Measurements from ENCODE around the gene EGFL8. TPM values are rescaled to one million over a fixed set of nuclear protein-coding genes. Genes with fewer than 3 reads are reported as not detected.

EGFL8 gene
- total RNA-seq, 1 donor from 2014 or later = 7.5 TPM

DNA sequence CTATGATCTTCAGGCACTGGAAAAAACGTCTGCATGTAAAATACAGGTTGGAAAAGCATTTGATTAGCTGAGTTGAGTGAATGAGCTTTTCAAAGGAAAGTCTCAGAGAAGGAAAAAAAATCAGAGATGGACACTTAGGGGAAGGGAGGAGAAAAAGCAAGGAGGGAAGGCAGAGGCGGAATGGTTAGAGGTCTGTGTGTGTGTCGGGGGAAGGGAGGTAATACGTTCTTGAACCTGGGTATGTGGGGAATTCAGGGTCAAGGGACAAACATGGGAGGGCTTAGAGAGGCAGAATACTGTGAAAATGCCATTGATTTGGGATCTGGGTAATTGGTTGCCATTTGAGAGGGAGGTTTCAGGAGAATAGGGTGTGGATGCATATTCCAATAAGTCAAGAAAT is 17.7 kb upstream of the EGFL8 start:
- no peak for DNase-seq

DNA sequence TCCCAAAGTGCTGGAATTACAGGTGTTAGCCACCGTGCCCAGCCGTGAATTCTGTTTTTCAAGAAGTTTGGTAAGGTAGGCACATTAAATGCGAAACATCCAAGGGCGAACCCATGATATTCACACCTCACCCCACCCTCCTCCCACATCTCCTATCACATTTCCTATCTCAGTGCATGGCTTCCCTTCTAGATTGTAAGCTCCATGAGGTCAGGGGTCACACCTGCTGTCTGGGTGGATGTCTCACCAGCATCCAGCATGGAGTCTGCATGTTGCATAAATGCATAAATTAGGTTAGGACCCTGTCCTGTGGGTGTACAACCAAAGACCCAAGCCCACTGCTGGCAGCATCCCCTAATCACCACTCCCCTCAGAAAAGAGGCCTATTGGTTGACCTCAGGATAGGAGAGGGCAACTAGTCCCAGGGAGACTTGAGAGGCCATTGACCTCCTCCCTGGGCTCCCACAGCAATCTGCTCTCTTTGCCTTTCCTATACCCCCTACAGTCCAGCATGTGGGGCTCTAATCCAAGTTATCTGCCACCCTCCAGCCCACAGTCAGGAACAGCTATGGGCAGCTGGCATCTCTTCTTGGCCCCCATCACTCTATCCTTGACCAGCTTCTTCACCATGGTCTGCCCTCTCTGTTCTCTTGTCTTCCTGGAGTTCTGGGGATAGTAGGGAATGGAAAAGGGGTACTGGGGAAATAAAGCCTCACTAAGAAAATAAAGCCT is 16.8 kb upstream of the EGFL8 start:
- DNase-seq = no peak

DNA sequence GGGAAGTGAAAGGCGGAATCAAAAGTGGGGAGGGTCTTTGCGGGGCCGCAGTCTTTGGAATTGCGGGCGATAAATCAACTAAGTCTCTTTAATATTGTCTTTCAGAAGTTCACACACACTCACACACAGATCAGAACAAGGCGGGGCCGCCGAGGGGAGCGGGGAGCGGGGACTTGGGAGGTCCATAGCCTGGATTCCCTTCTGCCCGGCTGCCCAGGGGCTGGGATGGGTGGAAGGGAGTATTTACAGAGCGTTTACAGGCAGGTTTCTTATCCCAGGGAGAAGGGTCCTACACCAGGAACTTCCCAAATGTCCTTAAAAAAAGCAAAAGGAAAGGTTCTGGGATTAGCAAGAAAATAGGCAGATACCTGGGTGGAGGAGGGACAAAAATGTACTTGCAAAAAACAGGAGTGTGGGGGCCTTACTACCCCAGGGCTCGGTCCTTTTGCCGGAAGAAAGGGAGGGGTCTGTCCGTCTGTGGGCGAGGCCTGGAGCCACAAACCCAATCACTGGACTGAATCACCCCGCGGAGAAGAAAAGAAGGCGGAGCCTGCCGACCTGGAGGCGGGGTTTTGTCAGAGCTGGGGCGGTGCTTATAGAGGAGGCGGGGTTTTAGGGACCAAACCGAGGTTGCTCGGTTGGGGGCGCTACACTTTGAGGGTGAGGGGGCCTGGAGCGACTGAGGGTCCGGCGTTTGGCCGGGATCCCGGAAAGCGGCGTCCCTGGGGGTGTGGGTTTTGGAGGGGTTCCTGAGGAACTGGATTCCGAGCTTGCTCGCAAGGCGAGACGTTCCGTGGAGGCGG is 15.9 kb upstream of the EGFL8 start:
- DNase-seq = no peak

DNA sequence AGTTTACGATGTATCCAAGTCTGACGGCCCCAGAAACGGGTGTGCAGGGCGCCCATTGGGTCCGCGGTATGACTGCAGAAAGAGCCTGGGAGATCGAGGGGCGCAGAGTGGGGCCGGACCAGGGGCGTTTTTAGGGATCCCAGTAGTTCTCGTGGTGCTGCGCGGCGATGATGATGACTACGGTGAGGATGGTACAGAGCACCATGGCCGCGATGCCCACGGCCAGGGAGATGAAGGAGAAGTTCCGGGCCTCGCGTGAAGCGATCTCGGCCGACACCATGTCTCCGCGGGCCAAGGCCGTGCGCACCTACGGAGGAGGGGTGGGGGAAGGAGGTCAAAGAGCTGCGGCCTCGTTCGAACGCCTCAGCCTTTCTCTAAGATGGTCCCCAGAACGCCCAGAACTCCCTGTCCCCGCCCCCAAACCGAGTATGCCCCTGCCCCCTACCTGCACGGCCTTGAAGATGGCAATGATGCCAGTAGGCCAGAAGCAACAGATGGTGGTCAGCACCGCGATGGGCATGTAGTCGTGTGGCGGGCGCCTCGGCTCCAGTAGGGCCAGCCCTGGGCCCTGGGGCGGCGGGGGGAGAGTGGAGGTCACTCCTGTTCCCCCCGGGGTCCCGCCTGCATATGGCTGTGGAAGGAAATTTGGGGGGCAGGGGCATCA is 15.2 kb upstream of the EGFL8 start:
- no peak for DNase-seq

DNA sequence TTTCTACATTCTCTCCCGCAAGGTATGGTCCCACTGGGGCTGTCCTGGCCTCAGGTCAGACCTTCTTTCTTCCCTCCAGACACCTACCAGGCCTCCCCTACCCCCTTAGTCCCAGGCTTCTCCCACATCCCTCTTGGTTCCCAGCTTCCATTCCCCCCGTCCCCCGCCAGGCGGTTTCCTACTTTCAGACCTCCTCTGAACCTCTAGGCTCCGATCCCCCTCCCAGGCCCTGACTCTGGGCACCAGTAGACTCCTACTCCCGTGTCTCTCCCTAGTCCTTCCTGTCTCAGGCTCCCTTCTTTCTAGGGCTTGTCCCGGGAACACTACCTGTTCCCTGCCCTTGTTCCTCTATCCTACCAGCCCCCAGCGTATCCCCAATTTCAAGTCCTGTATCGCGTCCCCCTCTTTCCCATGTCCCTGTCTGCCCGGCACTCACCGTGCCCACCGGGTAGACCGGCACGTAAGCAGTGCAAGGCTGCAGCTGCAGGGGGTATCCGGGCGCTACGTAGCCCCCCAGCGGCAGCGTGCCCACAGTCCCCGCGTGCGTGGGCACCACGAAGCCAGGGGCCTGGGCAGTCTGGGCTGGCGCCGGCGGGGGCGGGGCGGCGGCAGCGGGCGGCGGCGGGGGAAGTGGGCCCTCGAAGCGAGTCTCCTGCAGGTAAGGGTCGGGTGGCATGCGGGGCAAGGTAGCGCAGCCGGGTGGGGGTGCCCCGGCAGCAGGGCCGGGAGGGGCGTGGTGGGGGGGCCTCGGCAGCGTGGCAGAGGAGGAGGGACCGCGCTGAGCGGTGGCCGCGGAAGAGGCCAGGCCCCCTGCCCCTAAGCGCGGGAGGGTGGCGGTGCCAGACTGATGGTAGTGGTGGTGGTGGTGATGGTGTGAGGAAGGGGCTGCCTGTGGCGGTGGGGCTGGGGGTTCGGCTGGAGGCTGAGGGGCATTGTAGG is 14.2 kb upstream of the EGFL8 start:
- DNase-seq = no peak

DNA sequence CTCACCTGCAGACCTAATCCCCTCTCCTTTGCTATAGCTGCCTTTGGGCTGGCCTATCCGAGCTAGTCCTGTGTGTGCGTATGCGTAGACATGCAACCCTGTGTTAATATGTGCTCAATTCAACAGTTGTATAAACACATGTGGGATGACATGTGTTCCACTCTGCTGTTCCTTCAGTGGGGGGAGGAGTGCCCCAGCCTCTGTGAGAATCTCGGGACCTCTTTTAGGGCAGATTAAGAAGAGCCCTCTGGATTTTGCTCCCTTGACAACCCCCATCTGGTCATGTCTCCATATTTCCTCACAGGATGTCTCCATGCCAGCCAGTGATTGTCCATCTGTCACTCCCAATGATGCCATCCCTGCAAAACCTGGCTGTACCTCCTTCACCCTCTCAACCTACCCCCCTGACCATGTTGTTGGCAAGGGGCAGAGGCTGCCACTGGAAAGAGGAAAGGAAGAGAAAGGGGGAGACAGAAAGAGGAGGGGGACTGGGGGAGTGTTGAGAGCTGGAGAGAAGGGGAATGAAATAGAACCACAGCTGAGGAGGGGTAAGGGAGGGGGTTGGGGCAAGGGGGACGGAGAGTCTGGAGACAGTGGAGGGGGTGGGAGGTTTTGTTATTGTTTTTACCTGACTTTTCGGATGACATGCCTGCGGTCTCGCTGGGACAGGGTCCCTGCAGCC is 13.1 kb upstream of the EGFL8 start:
- DNase-seq = no peak

DNA sequence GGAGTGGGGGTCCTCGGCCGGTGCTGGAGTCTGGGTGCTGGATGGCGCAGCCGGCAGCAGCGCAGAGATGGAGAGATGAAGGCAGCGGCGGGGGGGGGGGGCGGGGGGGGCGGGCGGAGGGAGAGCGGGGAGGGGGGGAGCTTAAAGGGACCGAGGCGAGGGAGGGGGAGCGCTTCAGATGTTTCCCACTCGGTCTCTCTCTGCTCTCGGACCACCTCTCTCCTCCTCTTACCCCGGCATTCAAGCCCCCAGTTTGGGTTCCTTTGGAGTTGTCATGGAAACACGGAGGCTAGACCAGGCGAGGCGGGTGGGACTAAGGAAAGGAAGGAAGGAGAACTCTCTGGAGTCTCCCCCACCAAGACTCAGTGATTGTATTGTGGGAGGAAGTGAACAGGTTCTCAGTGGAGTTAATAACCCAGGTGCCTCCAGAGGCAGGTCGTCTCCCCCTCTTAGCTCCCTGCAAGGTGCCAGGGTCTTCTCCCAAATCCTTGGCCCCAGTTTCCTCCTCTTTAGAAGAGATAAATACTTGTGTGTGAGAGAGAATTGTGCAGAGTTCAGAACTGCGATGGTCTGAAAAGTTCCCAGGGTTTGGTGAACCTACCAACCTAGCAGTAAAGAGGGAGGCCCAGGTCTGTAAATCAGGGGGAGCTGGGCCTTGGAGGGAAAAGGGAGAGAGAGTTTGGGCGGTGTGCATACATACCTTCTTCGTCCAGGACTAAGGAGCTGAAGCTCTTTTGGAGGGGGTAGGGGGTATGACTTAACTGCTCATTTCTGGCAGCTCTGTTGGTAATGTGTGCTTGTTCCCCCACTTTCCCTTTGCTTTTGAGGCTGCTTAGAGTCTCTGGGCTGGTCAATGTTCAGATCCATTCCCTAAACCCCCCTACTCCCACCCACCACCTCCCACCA is 12.3 kb upstream of the EGFL8 start, which contains the start of gene PRRT1:
PRRT1 (minus strand) TSS at position 77 of the 906 bp plus-strand sequence. CDS start 112 bp downstream, outside the sequence.
- DNase-seq = peak; percentile 46

DNA sequence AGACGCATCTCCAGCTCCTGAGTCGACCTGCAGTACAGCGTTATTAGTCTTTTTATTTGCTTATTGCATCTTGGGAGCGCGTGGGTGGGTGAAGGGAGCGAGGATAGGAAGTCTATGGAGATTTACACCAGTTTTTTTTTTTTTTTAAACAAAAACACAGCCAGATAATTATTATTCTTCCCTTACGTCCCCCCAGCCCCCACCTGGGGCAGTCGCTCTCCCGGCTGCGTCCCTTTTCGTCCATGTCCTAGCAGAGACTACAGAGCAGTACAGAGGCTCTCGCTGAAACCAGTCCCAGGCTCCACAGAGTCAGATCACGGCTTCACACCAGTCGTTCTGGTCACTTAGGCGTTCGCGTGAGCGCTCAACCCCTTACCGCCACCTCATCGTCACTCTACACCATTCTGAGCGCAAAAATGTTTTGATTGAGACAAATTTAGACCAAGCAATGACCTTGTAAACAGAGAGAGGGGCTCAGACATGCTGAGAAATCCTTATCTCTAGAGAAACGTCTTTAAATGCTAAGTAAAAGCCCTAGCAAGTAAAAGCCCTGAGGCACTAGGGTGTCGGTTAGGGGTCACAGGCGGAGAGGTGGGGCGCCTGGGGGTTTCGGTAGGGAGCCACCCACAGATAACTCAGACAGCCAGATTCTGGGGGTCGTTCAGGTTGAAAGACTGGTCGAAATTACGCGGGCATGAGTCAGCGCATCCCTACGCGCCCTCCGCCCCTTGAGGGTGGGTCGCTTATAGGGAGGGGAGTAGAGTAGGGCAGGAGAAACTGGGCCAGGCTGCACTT is 11.4 kb upstream of the EGFL8 start:
- no peak for DNase-seq

DNA sequence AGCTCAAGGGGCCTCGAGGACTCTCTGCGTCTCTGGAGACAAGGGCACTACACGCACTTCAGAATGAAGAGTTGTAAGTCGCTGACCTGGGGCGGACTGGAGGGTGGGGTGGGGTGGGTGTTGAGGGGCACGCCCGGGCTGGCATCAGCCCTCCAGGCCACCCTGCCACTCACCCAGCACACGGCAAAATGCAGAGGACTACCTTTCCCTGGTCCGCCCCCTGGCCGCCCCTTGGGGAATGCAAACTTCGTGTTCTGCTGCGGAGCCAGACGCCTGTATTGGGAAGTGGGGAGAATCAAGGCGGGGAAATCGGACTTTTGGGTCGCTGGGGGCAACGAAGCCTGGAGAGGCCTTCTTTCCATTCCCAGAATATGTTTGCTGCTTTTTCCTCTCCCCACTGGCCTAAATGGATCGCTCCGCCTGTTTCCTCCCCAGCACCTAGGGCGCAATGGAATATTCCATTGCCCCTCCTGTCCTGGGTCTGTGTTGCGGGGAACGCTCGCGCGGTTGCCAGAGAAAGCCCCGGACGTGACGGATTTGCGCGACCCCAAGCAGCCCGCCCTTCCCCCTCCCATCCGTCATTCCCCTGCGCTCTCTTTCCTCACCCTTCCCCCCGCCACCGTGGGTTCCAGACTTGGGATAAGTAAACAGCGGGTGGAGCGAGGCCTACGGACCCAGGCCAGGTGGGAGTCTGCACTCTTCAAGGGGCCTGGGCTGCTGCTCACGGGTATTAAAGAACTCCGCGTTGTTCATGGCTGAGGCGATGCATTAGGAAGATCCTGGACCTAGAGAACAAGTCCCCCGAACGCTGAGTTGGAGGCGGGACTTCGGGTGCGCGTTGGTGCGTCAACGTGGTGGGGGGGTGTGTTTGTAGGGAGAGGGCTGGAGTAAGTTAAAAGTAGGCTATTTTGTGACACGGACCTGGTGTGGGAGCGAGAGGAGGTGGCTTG is 10.6 kb upstream of the EGFL8 start, which contains the start of gene PPT2:
PPT2 (plus strand) TSS at position 578 of the 950 bp plus-strand sequence. CDS start 454 bp downstream, outside the sequence.
- DNase-seq = peak; percentile 85

DNA sequence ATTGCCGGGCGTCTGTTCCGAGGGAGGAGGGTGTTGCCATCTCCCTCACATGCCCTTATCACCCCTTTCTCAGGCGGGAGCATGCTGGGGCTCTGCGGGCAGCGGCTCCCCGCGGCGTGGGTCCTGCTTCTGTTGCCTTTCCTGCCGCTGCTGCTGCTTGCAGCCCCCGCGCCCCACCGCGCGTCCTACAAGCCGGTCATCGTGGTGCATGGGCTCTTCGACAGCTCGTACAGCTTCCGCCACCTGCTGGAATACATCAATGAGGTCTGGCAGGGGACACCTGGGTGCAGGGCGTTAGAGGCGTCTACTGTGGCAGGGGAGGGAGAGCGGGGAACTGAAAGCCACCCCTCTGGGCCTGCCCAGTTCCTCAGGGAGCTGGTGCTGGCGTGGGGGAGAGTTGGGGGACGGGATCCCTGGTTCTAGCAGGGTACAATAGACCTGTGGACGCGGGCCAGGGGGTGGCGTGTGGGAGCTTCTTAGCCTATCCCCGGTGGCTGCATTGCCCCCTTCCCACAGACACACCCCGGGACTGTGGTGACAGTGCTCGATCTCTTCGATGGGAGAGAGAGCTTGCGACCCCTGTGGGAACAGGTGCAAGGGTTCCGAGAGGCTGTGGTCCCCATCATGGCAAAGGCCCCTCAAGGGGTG is 9.8 kb upstream of the EGFL8 start:
- no peak for DNase-seq

DNA sequence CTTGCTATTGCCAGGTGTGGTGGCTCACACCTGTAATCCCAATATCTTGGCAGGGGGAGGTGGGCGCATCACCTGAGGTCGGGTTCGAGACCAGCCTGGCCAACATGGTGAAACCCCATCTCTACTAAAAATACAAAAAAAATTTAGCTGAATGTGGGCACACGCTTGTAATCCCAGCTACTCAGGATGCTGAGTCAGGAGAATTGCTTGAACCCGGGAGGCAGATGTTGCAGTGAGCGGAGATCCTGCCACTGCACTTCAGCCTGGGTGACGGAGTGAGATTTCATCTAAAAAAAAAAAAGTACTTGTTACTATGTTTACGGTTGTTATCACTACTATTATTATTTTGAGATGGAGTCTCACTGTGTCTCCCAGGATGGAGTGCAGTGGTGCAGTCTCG is 7.5 kb upstream of the EGFL8 start:
- DNase-seq = no peak

DNA sequence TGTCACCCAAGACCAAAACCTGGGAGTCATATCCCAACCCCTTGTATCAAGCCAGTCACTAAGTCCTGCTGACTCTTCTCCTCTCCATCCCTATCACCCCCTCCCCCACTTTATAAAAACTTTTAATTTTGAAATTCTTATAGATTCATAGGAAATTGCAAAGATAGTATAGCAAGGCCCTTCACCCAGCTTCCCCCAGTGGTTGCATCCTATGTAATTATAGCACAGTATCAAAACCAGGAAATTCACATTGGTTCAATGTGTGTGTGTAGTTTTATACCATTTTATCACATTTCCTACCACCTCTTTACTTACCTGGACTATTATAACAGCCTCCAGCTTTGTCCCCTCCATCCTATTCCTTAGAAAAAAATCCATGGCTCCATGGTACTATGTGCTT is 6.3 kb upstream of the EGFL8 start:
- no peak for DNase-seq

DNA sequence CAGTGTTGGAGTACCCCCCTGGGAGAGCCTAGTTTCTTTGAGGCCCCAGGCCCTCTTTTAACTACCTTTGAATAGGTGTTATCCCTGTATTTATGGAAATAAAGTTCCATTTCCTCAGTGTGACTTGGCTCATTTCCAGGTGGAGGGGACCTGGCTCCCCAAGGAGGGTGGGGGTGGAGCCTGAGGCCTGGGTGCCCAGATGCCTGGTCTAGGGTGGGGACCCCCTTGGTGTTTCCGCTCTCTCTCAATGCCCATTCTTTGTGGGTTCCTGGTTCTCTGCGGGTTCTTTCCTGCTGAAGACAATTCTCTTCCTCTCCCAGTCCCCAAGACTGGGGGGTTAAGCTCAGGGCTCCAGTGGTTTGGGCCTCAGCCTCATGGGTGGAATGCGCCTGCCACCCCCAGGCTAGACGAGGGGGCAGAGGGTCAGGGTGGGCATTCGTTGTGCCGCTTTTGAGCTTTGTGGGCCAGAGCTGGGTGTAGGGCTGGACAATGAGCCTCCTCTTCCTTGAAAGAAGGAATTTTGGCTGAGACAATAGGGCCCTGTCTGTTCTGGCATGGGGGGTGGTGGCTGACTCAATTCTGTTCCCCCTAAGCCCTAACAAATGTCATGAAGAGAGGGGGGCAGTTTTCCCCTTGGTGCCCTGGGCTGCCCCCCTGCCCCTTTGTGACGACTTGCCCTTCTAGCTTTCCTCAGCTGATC is 686 bp upstream of the EGFL8 start:
- DNase-seq = no peak

DNA sequence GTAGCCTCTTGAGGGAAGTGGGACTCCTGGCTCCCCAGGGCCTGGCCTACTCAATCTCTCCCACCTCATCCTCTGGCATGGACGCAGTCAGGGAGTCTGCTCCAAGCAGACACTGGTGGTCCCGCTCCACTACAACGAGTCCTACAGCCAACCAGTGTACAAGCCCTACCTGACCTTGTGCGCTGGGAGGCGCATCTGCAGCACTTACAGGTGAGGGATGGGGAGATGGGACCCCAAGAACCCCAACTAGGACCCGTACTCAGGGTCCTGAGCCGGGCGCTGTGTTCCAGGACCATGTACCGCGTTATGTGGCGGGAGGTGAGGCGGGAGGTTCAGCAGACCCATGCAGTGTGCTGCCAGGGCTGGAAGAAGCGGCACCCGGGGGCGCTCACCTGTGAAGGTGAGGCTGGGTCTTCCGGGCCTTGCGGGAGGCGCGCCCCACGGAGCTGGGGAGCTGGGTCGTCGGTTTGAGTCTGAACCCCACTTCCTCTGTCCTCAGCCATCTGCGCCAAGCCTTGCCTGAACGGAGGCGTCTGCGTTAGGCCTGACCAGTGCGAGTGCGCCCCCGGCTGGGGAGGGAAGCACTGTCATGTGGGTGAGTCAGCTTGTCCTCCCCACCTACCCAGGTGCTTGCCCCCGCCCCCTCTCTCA is 2.1 kb downstream of the EGFL8 start:
- DNase-seq = no peak

DNA sequence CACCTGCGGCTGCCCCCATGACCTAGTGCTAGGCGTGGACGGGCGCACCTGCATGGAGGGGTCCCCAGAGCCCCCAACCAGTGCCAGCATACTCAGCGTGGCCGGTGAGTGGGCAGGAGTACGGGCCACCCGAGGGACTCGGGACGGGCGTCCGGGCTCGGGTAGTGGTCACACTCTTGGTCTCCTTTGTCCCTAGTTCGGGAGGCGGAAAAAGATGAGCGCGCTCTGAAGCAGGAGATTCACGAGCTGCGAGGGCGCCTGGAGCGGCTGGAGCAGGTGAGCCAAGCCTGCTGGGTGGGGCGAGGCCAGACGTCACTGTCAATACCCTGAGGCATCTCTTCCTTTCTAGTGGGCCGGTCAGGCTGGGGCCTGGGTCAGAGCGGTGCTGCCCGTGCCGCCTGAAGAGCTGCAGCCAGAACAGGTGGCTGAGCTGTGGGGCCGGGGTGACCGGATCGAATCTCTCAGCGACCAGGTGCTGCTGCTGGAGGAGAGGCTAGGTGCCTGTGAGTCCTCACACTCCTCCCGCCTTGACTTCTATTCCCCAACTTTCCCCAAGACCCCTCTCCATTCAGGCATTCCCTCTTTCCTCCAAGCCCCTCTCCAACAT is 2.9 kb downstream of the EGFL8 start:
- no peak for DNase-seq

DNA sequence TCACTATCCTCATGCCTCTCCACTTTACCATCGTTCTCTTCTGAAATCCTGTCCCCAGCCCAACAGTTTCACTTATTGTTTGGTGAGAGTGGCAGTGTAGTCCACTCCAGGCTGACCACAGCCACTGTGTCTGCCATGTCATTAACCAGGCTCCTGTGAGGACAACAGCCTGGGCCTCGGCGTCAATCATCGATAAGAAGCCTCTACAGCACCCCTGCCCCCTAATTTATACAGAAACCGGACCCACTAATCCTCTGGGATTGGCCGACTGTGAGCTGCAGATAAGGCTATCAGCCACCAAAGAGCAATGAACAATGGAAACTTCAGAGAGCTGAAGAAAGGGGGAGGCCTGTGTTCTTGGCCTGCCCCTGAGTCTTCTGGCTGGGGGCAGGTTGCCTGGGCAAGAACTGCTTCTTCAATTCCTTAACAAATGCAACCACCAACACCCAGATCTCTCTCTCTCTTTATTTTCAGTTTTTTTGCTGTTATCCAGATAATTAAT is 3.4 kb downstream of the EGFL8 start:
- DNase-seq = no peak
